ENCODE measurements around the gene TRIM46. TPM values are rescaled to one million over a fixed set of nuclear protein-coding genes. Genes with fewer than 3 reads are reported as not detected.

Gene TRIM46
- total and polyA plus RNA-seq, 9 of the 15 experiments (the other 6 are each of a cell fraction or from before 2014, with no cell fraction given) = 0.05 to 0.60 (median 0.16) TPM; not detected in 3

- TF ChIP-seq TRIM24 (IDR thresholded peaks at IDR 0.05) = peak in 1 of 2 experiments; percentile 19; a peak in 1 of 4 replicates
- no peak for TF ChIP-seq RBM15 (IDR thresholded peaks at IDR 0.05; ENCODE audit: insufficient read depth, low read length)
- no peak; the same call in 1 of the 2 replicates for TF ChIP-seq ZEB2 (IDR thresholded peaks at IDR 0.05)
- TF ChIP-seq CTCF (IDR thresholded peaks at IDR 0.05 in 2 of 3, conservative IDR thresholded peaks at IDR 0.05 in 1 of 3; ENCODE audit: insufficient read depth in 2 of 3, low read depth in 1 of 3, low read length in 3 of 3) = peak; percentile 80 to 91 (median 85)
- TF ChIP-seq HMG20A (CRISPR knock-in tag; conservative IDR thresholded peaks at IDR 0.05) = no peak
- no peak for TF ChIP-seq NR2C2 (CRISPR knock-in tag; IDR thresholded peaks at IDR 0.05)
- TF ChIP-seq NR2C2 (tag; IDR thresholded peaks at IDR 0.05) = peak; percentile 42; the same call in 1 of the 2 replicates
- 0 out of 2 replicates have a peak, but pooled peaks have one; percentile 20 for TF ChIP-seq ZNF384 (IDR thresholded peaks at IDR 0.05; ENCODE audit: low read depth, low read length)
- peak; percentile 23; the same call in 1 of the 2 replicates for TF ChIP-seq ZNF766 (CRISPR knock-in tag; conservative IDR thresholded peaks at IDR 0.05)
- TF ChIP-seq SRSF7 (optimal IDR thresholded peaks at IDR 0.05; ENCODE audit: low read depth, low read length) = no peak
- TF ChIP-seq E2F6 (IDR thresholded peaks at IDR 0.05; ENCODE audit: borderline replicate concordance in 1 of 2, extremely low read depth in 1 of 2, insufficient read depth in 1 of 2, insufficient read length in 1 of 2, low read depth in 1 of 2, low read length in 1 of 2, poor library complexity in 1 of 2, severe bottlenecking in 1 of 2) = no peak
- peak in 1 of 2 experiments; percentile 7; a peak in 1 of 4 replicates for TF ChIP-seq KDM1A (IDR thresholded peaks at IDR 0.05)
- TF ChIP-seq ID3 (CRISPR knock-in tag; IDR thresholded peaks at IDR 0.05) = no peak
- TF ChIP-seq ID3 (tag; IDR thresholded peaks at IDR 0.05) = no peak
- TF ChIP-seq BCLAF1 (IDR thresholded peaks at IDR 0.05; ENCODE audit: borderline replicate concordance in 1 of 2, control insufficient read depth in 1 of 2, low read depth in 2 of 2, low read length in 1 of 2) = peak; percentile 5 to 72; a peak in 1 of 4 replicates
- peak; percentile 57; the same call in 1 of the 2 replicates for TF ChIP-seq C11orf30 (IDR thresholded peaks at IDR 0.05; ENCODE audit: low read depth)
- TF ChIP-seq FOXJ2 (tag; IDR thresholded peaks at IDR 0.05) = 0 out of 2 replicates have a peak, but pooled peaks have one; percentile 31
- no peak for TF ChIP-seq YY1 (IDR thresholded peaks at IDR 0.05; ENCODE audit: borderline replicate concordance in 1 of 3, control insufficient read depth in 1 of 3, extremely low read depth in 1 of 3, insufficient read depth in 3 of 3, insufficient read length in 1 of 3, insufficient replicate concordance in 2 of 3, low read depth in 1 of 3, low read length in 2 of 3)
- no peak for TF ChIP-seq KLF16 (IDR thresholded peaks at IDR 0.05)
- TF ChIP-seq TBP (optimal IDR thresholded peaks at IDR 0.05; ENCODE audit: low read depth, low read length) = peak; percentile 30
Observed at GRCh38 chr1:155226188-155226909, 52.7 kb downstream of the TRIM46 start (continued).
